GM18519 (cell line): ENCODE results near the gene CSNK1G3.

Experiments
- ATAC-seq: cut with Tn5 transposase; IDR thresholded peaks from one replicate; pipeline ENCODE4 v1.9.1; 2021; ENCODE audit warnings: mild to moderate bottlenecking, moderate library complexity; ENCODE audit not compliant: unreplicated experiment, low FRiP score

CSNK1G3 gene

GRCh38 chr5:123512611-123513461 is 859 bp downstream of the CSNK1G3 start:
- ATAC-seq, result no peak

GRCh38 chr5:123514615-123515355 is 2.8 kb downstream of the CSNK1G3 start:
- no peak for ATAC-seq

DNA sequence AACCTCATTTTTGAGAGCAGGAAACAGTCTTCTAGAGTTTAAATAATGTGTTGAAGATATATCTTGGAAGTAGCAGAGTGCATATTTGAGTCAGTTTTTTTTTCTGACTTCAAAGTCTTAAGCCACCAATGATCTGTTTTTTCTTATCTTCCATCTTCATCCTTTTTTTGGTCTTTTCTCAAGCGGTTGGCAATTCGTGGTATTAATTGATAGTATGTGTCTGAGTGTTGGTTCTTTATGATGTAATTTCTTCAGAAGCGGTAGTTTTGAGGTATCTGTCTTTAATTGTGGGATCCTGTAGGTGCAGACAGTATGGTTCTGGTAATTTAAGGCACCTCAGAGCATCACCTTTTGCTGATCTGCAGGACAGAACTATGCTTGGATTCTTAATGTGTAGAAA is 3.9 kb downstream of the CSNK1G3 start:
- no peak for ATAC-seq

GRCh38 chr5:123517476-123517875 is 5.5 kb downstream of the CSNK1G3 start:
- ATAC-seq, result no peak

DNA sequence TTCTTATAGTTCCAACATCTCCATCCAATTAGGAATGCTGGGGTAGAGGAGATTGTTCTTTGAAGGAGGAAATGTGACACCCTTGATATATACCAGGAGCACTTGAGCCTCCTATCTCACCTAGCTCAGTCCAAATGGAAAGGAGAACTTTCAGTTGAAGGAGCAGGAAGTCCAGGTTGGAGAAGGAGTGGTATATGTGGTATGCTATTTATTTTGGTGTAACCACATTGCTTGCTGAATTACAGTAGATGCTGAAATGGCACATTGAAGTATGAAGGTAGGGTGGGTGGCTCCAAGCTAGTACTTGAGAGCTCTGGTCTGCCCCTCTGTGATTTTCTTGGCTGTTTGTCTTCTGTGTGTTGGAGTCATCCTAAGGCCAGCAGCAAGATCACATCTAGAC is 6.1 kb downstream of the CSNK1G3 start:
- peak; percentile 25 for ATAC-seq

- peak; percentile 59 for ATAC-seq
These were observed 8.8 kb downstream of the CSNK1G3 start for GRCh38 chr5:123520677-123521247.

DNA sequence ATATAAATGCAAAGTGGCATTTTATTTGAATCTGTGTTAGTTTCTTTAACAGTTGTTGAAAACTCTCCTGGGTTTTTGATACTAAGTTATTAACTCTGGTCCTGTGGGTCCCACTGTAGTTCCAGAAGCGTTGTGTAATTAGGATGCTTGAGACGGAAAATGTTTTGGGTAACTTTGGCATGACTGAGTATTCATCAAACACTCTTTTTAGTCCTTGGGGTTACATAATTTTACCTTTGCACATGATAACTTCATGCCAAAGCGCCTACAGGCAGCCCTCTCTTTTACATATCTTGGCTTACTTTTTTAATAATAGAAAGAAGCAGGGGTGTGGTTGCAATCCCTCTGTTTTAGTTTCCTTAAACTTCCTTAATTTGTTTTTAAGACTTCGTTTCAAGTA is 12.2 kb downstream of the CSNK1G3 start:
- ATAC-seq, result no peak

GRCh38 chr5:123527190-123527589 is 15.2 kb downstream of the CSNK1G3 start:
- ATAC-seq, result no peak

DNA sequence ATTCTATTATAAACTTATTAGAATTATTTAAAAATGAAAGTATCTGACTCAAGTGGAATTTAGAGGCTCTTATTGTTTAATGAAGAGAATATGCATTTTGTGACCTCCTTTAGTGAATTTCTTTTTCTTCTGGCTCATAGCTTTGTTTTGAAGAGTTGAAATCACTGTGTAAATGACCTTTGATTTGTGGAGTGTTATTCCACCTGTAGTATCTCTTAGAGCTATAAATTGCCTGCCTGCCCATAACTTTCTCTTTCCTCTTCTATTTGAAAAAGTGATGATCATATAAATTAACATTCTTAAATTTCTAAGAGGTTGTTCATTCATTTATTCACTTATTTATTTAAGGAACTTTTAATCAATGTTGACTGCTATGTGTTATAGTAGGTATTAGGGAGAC is 16.1 kb downstream of the CSNK1G3 start:
- ATAC-seq, result no peak

GRCh38 chr5:123528878-123529277 is 16.9 kb downstream of the CSNK1G3 start:
- ATAC-seq, result no peak

DNA sequence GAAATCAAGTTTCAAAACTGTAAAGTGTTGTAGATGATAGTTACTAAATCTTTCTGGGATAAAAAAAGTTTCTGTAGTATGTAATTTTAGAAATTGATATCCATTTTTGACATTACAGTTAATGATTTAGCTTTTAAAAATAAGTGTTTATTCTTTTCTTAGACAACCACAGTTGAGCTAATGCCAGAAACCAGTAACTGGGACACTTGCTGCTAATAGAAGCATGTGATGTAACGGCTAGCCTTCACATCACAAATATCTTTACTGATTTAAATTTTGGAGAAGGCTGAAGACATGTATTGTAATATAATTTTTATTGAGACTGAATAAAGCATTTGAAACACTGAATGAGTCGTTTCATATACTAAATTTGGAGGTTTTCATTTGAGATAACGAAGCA is 18.8 kb downstream of the CSNK1G3 start:
- no peak for ATAC-seq

DNA sequence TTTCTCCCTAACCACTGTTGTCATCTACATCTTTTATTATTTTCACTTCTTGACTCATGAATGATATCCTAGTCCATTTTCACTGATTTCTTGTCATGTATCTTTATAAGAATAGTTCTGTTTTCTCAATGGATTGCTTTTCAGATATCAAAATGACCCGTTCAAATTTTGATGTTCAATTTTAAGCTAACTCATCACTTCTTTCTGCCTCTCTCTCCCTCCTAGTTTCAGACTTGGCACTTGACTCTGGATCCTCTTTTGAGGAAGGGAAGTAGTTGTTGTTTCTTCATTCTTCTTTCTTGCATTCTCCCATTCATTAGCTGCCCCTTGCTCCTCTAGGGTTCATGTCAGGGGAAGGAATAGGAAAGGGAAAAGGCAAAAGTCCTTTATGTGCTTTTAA is 23.7 kb downstream of the CSNK1G3 start:
- ATAC-seq, result no peak

DNA sequence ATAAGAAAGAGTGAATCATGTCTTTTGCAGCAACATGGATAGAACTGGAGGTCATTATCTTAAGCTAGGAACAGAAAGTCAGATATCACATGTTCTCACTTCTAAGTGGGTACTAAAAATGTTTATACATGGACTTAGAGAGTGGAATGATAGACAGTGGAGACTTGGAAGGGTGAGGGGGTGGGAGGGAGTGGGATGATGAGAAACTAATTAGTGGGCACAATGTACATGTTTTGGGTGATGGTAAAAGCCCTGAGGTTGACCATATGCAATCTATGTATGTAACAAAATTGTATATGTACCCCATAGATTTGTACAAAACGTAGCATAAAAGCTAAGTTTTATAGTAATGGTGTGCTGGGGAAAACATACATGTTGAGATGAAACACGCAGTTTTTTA is 25.3 kb downstream of the CSNK1G3 start:
- no peak for ATAC-seq

DNA sequence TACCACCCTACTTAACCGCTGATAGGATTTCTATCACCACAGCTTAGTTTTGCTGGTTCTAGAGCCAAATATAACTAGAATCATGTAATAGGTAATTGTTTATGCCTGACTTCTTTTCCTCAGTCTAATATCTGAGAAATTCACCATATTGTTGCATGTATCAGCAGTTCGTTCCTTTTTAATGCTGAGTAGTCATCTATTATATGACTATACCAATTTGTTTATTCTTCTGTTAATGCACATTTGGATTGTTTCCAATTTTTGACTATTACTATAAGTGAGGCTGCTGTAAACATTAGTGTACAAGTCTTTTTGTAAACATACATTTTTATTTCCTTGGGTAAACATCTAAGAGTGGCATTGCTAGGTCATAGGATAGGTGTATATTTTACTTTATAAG is 25.9 kb downstream of the CSNK1G3 start:
- no peak for ATAC-seq

- no peak for ATAC-seq
These were observed 26.9 kb downstream of the CSNK1G3 start for GRCh38 chr5:123538670-123539459.

- no peak for ATAC-seq
These were observed 28.6 kb downstream of the CSNK1G3 start for GRCh38 chr5:123540534-123540933.

DNA sequence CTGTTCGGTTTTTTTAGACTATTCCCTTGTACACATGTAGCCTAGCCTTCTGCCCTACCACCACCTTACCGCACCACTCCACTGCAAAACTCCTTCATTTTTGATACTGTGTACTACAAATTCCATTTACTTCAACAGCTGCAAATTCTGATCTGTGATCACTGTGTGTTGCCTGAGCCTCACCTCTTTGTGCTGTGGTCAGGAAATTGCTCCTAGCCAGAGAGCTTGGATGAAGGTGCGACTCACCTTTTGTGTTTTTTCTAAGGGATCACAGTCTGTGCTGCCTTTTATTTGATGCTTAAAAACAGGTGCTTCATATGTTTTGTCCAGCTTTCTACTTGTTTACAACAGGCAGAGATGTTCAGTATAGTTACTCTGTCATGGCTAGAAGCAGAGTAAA is 31.5 kb downstream of the CSNK1G3 start:
- ATAC-seq, result no peak

DNA sequence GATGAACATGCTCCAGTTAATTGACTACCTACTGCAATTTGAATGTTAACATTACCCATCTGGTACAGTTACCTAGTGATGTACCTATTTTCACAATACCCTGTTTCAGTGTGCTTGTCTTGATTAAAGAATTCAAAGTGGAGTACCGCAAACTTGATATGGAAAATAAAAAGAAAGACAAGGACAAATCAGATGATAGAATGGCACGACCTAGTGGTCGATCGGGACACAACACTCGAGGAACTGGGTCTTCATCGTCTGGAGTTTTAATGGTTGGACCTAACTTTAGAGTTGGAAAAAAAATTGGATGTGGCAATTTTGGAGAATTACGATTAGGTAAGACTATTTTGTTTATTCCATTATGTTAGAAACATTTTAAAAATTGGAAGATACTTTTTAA is 33.5 kb downstream of the CSNK1G3 start:
- no peak for ATAC-seq

DNA sequence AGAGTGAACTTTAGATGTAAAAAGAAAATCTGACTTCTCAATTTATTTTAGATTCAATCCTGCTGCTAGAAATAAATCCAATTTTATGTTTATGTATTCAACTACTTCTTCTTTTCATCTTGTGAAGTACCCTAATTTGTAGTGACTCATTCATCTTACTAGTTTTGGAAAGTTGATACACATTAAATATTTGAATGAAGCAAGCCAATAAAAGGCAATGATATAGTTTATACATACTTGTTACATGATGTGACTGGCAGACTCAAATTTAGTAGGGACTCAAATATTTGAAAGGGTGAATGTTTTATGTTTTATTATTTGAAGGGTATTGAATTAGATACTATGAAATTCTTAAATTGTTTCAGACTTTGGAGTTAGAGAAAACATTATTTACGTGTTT is 34.7 kb downstream of the CSNK1G3 start:
- no peak for ATAC-seq

- ATAC-seq, result peak; percentile 98
These were observed 37.4 kb downstream of the CSNK1G3 start for GRCh38 chr5:123549256-123549904.
